Stimulated activated CD4-positive, alpha-beta T cell treated with anti-CD3 and anti-CD28 coated beads, Interleukin-15, amount 100 ng/mL, for 48 hours (primary cell): Measurements from ENCODE around the gene TTC12.

Experiments used
- DNase-seq, 2 donors: peaks; one replicate each; pipeline ENCODE4 v3.0.0-alpha.2; 2020; ENCODE audit warnings: low read depth in 2 of 2

The TTC12 gene

DNA sequence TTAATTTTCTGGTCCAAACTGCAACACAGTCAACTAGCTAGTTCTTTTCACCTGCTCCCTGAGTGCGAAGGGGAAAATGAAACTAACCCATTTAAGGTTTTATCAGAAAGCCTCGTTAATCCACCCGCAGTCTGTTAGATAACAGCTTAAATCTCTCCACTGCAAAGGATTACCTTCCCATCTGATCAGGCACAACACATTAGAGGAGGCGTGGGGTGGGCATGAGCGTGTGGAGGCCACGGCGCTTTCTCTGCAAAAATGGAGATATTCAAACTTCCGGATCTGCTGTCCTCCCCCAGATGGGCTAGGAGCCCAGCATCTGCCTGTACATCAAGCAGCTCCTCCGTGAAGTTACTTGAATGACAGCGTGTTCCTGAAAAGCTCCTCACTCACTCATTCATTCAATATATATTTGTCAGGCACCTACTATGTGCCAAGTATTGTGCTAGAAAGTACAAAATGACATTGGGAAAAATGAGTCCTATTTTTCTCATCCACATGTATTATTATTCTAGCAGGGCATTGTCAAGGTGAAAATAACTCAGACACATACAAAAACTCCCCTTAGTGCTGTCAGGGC, 59.7 kb downstream of the TTC12 start:
- DNase-seq, result no peak

DNA sequence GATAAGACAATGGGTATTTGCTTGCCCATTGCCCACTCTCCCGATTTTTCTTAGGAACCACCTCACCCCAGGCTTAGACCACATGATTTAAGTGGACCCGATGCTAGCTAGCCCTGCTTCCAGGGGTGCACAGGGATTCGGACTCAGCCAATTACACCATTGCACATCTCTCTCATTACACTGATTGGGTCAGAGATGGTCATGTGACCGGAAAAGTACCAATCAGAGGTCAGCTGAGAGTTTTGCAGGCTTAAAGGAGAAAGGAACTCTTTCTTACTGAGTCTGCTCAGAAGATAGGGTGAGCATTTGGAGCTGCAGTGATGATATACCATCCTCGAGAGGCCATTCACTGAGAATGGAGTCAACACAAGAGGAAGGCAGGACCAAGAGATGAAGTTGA, 61.0 kb downstream of the TTC12 start:
- no peak for DNase-seq

DNA sequence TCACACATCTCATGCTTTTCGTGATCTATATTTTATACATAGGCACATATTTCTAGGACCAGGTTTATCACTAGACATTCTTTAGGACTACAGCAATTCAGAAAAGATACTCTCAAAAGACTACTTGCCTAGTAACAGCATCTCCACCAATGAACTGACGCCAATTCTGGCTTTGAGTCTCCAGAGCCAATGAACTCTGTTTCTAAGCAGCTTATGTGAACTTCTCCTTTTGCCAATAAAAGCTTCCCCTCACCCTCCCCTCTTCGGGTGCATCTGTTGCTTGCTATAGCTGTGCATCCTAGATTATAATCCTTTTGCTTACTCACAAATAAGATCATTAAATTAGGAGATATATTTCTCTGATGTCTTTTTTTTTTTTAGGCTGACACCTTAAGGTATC, 61.8 kb downstream of the TTC12 start:
- DNase-seq, result no peak

DNA sequence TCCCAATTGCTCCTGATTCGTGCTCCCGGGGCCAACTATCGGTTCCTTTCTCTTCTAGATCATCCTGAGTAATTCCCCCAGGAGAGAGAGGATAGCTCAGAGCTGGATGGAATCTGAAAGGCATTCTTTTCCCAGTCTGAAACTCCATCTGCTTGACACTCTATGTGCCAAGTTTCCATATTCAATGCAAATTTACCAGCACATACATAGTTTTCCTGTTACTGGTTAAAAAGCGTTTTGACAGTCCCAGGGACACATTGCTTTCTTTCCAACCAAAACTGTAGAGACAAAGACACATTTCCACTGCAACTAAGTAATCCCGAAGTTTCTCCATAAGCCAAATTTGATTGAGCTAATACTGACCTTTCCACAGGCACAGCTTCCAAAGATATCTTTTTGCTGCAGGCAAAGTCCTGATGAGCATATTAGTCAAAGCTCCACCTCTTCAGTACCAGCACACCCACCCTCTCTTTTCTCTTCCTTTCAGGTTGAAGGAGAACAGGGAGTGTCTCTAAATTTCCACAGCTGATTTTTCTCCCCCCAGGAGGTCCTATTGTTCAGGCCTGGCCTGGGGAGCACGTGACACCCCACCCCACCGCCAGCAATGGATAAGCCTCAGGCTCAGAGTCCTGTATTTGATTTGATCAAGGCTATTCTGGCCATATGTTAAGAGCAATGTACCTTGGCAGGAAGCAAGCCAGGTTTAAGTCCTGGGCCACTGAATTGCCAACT, 63.5 kb downstream of the TTC12 start:
- DNase-seq, result no peak

DNA sequence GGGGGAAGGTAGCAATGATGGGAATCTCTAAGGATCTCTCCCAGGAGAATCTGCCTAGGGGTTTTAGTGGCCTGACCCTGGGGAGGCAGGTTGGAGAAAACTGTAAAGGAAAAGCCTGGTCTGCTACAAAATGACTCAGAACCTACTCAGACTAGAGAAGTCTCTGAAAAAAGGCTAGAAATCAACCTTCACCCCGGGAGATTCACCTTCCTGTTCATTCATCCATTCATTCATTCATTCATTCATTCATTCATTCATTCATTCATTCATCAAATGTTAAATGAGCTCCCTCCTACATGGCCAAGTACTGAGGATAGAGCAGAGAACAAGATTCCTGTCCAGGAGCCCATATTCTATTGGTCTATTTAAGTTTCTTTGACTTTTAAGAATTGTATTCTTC, 64.3 kb downstream of the TTC12 start:
- DNase-seq, result no peak

DNA sequence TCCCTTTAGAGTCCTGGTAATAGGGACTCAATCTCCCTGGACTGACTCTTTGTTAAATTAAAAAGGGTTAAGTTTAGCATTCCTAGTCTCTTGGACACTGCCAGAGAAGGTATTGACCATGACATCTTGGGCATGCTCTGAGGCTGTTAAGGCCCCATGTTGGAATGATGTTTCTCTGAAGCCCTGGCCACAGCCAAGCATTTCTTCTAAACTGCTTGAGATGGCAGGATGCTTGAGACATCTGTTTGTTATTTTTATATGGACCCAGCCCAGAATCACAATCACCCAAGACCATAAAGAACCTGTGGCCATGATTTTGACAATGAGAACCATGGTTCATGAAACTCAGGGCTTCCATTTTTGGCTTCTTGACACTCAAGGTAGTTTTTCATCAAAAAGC, 67.7 kb downstream of the TTC12 start:
- no peak for DNase-seq

DNA sequence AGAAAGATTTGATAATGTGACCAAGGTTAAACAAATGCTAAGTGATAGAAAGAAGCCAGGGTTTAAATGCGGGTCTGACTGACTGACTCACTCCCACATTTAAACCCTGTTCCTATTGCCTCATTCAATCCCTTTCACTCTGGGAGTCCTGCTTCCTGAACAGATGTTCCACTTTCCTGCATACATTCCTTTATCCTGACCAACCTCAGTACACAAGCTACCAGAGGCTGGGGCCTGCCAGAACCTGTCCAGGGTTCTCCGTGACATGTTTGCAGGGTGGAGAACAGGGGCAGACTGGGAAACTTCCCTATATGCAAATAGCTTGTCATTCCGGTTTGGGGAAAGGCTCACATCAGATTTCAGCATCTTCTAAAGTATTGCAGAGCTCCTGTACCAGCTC, 70.2 kb downstream of the TTC12 start:
- DNase-seq, result no peak

DNA sequence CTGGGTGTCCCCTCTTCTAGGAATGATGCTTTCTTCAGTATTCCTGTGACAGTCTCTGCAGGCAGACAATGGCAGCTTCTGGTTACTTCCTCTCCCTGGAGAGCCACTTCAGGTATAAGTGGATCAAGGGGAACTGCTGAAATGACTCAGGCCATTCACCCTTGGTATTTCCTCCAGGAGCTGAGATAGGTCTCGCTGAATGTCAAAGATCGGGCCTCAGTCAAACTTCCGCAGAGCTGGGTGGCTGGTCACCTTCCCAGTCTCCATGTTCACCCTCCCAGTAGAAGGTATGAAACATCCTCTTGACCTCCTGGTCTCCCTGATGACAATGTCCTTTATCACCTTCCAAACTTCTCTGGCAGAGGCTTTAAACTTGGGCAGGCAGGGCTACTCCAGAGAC, 71.4 kb downstream of the TTC12 start:
- DNase-seq, result no peak

DNA sequence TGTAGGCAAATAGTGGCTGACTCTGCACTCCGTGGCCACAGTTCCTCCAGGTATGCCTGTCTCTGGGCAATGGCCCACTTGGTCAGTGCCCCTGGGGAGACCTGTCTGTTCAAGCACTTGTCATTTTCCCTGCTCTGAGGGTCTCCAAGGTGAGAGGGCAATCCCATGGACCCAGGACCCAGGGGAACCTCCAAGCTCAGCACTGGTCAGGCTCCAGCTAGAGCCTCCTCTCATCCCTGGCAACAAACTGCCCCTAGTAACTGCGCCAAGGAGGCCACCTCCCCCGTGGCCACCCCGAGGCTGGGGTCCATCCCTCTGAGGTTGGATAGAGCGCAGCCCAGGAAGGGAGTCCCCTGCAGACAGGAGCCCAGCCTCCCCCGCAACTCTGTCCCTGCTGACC, 72.5 kb downstream of the TTC12 start:
- DNase-seq, result no peak

DNA sequence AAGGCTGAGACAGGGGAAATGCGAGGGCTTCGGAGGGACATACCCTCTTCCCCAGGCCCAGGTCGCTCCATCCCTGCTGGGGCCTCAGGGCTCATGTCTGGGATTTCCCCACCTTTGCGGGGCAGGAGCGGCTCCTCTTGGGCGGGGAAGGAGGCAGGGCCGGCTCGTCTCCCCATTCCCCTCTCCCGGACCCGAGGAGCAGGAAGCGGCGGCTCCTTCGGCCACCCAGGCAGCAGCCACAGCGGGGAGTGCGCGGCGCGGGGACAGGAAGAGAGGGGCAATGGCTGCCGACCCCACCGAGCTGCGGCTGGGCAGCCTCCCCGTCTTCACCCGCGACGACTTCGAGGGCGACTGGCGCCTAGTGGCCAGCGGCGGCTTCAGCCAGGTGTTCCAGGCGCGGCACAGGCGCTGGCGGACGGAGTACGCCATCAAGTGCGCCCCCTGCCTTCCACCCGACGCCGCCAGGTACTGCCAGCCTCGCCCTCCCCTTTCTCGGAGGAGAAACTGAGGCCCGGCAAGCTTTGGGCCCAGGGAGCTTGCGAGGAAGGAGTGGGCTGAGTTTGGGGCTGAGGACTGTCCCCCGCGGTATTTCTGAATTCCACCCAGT, 73.3 kb downstream of the TTC12 start, which contains the start of gene ANKK1:
ANKK1 (plus strand) TSS at position 175 of the 607 bp plus-strand sequence; CDS start at position 281, 106 bp downstream.
- DNase-seq, result no peak

DNA sequence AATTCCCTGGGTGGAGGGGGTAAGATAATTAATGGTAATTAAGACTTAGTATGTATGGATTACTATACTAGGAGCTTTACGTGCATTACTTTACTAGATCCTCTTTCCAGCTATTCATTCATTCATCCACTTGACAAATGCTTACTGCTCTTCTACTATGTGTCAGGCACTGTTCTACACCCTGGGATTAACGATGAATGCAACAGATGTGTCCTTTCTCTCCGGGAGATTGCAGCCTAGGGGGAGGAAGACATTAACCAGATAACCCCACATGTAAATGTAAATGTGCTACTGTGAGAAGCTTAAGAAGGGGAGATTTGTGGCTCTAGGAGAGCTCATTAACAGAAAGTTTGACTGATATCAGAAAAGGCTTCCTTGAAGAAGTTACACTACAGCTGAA, 74.9 kb downstream of the TTC12 start:
- no peak for DNase-seq

DNA sequence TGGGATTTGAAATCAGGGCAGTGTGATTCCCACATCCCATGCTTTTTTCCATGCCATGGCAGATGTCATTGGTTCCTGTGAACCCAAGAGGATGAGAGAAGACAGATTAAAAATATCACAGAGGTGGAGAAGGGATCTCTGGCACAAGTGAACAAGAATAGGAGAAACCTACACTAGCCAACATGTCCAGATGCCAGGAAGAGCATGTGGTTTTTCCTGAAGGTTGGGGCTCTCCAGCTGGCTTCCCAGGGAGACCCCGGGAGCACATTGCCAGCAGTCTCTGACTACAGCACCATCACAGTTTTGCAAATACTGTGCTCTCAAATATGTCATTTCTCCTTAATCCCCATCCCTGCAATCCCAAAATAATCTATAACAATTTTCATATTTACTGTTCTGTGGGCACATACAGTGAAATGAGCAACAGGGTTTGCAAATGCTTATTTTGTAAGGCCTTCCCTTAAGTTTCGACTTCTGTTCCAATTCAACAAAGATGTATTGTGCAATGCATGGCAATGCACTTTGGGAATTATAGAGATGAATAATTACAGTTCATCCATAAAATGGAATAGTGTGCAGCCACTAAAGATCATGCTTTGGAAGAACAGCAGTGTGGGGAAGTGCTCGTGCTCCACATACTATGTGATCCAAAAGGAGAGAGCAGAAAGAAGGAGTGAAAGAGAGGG, 78.0 kb downstream of the TTC12 start:
- no peak for DNase-seq

DNA sequence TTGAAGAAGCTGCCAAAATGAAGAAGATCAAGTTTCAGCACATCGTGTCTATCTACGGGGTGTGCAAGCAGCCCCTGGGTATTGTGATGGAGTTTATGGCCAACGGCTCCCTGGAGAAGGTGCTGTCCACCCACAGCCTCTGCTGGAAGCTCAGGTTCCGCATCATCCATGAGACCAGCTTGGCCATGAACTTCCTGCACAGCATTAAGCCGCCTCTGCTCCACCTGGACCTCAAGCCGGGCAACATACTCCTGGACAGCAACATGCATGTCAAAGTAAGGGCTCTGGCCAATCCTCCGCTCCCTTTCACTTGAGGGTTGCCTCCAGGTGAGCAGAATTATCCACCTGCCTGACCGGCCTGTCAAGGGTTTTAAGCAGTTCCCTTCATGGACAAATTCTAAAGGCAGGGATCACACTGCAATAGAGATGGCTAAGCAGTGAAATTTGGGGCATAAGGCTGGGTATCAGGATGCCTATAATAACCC, 79.2 kb downstream of the TTC12 start:
- DNase-seq, result no peak

DNA sequence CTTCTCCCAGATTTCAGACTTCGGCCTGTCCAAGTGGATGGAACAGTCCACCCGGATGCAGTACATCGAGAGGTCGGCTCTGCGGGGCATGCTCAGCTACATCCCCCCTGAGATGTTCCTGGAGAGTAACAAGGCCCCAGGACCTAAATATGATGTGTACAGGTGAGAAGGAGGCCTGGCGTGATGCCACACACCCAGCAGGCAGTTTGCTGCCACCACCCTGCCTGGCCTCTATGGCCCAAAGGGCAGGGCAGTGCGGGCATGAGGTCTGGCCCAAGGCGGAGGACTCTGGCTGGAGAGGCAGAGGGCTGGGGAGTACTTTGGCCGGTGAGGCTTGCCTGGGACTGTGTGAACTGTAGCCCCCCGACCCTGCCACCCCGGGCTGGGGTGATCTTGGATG, 80.5 kb downstream of the TTC12 start:
- no peak for DNase-seq

DNA sequence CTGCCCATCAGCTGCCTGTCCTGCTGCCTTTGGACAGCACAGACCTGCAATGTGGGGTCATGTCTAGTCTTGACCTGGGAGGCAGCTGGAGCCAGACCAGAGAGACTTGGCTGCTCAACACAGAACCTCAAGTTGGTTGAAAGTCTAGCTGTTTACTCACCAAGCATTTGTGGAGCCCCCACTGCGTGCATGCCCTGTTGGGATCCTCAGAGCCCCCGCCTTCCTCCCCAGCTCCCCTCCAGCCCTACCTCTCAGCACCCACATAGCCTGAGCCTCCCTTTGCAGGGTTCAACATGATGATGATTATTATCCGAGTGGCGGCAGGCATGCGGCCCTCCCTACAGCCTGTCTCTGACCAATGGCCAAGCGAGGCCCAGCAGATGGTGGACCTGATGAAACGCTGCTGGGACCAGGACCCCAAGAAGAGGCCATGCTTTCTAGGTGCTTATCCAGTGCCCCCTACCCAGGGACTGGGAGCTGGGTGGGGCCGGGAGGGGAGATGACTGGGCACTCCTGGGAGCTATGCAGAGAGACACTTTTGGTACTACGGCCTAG, 81.5 kb downstream of the TTC12 start:
- DNase-seq, result no peak

DNA sequence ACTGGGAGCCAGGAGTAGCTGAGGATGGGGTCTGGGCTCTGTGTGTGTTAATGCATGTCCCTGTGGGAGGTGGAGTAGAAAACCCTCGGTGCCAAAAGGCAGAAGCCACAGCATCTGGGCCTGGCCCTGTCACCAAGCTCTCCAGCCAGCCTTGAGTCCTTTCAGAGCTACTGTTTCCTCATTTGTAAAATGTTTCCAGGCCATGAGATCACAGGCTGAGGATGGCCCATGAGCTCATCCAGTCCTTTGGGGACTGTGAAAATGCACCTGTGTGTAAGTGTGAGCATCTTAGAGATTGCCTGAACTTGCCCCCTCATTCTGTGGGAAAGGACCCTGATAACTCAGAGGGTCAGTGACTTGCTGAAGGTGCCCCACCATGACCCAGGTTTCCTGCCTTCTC, 82.3 kb downstream of the TTC12 start:
- no peak for DNase-seq

DNA sequence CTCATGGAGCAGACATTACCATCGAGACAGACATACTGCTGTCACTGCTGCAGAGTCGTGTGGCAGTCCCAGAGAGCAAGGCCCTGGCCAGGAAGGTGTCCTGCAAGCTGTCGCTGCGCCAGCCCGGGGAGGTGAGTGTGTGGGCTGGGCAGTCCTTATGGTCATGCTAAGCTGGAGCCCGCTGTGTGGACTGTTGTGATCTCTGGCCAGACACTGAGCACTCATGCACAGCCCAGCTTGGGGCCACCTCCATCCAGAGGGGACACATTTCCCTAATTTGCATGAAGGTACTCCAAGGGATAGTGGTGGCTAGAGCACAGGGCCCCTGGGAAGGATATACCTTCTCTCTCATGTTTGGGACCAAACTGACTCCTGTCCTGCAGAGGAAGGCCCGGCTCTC, 82.8 kb downstream of the TTC12 start:
- no peak for DNase-seq

DNA sequence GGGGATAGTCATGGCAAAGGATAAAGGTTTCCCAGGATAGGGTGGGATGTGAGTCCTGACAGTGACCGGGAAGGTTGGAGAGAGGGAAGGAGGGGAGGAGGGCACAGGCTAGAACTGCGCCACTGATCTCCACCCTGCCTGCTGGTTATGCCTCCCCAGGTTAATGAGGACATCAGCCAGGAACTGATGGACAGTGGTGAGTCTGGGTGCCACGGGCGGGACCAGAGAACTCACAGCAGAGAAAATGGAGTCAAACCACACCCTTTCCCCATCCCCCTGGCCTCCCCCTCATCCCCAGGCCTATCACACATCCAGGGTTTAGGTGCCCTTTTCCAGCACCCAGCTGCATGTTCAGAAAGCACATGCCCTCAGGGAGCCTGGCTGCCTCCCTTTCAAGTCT, 83.4 kb downstream of the TTC12 start:
- DNase-seq, result no peak

DNA sequence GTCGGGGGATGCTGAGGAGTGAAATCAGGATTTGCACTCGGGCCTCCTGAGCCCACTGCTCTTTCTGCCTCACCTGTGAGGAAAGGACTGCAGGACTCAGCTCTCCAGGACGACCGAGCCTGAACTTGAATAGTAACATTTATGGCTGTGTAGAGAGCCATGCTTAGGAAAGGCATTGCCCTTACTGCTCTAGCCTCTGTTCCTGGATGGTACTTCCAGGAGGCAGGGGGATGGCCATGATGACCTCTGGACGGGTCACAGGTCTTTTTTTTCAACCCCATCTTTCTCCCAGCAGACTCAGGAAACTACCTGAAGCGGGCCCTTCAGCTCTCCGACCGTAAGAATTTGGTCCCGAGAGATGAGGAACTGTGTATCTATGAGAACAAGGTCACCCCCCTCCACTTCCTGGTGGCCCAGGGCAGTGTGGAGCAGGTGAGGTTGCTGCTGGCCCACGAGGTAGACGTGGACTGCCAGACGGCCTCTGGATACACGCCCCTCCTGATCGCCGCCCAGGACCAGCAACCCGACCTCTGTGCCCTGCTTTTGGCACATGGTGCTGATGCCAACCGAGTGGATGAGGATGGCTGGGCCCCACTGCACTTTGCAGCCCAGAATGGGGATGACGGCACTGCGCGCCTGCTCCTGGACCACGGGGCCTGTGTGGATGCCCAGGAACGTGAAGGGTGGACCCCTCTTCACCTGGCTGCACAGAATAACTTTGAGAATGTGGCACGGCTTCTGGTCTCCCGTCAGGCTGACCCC, 84.5 kb downstream of the TTC12 start:
- DNase-seq, result no peak

DNA sequence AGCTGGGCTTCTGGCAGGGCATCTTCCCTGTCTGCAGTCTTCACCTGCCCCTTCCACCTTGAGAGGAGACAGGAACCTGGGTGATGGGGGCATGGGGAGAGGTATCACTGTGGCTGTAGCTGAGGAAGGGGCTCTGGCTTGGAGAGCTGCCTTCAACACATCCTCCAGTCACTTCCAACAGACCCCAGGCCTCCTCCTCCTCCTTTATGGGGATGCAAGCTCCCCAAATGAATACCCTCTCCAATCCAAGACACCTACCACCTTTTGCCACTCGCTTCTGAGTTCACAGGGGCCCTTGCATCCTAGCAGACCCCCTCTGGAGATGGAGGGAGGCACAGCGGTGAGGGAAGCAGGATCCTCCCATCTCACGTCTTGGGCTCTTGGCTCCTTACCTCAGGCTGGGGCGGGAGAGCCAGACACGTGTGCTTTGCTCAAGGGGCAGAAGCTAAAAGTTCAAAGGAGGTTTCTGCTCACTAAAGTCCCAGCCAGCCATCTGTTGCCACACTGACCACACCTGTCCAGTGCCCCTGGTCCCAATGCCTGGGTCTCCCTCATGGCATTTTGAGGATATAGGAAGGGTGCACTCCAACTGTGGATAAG, 86.3 kb downstream of the TTC12 start:
- DNase-seq, result no peak

DNA sequence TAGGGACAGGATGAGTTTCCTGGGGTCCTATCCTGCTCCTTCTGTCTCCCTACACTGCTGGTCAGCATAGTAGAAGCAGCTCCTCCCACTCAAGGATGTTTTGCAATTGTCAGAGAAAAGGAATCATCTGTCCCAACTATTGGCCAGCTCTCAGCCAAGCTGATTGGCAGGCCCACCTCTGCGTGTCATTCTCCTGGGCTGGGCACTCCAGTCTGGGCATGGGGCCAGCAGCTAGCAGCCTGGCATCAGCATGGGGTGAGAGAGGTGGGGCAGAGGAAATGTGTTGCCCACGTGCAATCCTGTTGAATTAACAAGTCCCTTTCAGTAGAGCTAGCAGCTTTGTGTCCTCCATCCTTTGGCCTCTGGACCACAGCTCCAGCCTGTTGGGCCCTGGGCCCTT, 87.3 kb downstream of the TTC12 start:
- no peak for DNase-seq
